HPDE6-E6E7 (cell line): Measurements from ENCODE around the gene HERPUD2.

Source experiments
- DNase-seq: peaks from one replicate; pipeline ENCODE4 v3.0.0; 2011; ENCODE audit warnings: missing footprints; ENCODE audit errors: extremely low spot score

Gene HERPUD2, protein sequence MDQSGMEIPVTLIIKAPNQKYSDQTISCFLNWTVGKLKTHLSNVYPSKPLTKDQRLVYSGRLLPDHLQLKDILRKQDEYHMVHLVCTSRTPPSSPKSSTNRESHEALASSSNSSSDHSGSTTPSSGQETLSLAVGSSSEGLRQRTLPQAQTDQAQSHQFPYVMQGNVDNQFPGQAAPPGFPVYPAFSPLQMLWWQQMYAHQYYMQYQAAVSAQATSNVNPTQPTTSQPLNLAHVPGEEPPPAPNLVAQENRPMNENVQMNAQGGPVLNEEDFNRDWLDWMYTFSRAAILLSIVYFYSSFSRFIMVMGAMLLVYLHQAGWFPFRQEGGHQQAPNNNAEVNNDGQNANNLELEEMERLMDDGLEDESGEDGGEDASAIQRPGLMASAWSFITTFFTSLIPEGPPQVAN

DNA sequence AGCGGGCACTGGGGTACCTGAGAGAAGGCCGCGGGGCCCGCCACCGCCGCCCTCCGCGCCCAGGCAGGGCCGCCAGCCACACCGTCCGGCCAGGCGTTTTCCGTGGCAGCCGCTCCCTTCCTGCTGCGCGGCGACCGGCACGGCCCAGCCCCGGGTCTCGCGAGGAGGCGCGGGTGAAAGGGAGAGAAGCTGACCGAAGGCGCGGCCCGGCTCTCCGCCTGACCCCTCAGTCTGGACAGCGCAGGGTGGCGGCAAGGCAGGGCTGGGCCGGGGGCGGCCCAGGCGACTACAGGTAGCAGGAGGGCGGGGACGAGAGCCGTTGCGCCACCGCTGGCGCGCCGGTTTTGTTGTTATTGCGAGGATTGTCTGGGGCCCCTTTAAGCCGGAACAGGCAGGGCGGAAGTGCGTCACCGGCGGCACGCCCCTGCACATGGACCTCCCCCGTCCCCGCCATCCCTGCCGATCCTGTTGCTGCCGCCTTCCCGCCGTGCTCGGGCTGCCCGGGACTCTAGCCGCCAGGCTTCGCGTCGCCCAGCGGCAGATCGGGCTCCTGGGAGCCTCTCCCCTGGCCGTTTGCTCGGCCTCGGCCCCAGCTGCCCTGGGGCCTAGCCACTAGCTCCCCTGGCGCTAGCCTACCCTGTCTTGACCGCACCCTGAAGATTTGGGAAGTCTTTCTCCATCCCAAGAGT is at the start of gene HERPUD2:
TSS of gene HERPUD2 (minus strand) at position 352 of the 689 bp plus-strand sequence. CDS start 805 bp downstream, outside the sequence.
- peak; percentile 79 for DNase-seq

DNA sequence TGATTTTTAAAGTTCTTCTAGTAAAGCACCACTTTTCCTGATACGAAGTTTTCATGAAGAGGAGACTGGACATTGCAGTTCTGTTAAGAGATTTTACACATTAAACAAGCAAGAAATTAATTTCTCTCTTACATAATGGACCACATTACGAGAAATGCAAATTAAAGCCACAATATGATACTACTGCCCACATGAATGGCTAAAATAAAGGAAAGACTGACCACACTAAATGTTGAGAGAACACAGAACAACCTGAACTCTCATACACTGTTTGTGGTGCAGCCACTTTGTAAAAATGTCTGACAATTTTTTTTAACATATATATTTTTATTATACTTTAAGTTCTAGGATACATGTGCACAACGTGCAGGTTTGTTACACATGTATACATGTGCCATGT is 44.0 kb upstream of the HERPUD2 start:
- no peak for DNase-seq

DNA sequence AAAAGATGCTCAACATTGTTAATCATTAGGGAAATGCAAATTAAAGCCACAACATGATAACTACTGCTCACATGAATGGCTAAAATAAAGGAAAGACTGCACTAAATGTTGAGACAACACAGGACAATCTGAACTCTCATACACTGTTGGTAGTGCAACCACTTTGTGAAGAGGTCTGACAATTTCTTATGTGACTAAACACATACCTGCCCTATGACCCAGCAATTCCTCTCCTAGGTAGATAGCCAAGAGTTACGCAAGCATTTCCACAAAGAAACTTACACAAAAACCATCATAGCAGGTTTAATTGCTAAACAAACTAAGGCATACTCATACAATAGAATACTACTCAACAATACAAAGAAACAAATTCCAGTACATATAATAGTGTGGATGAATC is 41.8 kb upstream of the HERPUD2 start:
- DNase-seq = peak; percentile 49

DNA sequence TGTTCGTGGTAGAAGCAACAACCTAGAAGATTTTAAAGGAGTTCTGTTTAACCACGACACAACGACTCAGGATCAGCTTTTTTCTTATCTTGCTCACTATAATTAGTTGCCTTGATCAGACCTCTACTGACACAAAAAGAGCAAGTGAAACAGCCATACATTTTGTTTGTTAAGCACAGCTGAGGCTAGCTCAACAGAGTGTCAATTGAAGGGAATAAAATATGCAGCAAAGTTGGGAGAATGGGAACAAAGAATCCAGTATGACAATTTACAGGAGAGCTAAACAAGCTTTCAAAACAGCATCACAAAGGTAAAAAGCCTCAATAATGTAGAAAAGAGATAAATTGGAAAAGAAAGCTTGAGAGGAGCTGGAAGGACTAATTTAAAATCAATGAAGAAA is 40.5 kb upstream of the HERPUD2 start:
- no peak for DNase-seq

DNA sequence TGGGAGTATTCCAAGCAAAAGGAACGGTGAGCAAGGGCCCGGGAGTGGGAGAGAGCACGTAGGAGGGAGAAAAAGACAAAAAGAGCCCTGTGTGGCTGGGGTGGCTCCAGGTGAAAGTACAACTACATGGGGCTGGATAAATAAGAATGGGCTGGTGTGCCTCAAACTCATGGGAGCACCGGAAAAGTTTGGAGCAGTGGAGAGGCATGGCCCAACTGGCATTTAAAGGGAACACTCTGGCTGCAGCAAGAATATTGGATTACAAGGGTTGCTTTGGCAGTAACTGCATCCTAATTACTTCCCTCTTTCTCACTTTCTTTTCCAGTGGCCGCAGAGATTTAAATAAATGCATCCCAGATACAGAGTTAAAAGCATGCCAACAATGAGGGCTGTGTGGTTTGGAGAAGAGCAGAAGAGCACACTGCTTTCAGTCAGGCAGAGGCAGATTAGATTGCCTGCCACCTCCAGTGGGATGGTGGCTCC is 39.1 kb upstream of the HERPUD2 start:
- DNase-seq = no peak

DNA sequence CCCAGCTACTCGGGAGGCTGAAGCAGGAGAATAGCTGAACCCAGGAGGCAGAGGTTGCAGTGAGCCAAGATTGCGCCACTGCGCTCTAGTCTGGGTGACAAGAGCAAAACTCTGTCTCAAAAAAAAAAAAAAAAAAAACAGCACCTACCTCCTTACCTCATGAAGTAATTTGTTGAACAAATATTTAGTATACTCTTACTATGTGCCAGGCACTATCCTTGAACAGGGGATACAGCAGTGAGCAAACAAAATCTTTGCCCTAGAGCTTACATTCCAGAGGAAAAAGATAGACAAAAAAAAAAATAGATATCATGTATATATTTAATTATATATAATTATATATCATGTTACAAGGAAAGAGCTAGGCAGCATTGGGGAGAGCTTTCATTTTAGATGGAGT is 36.4 kb upstream of the HERPUD2 start:
- DNase-seq = no peak

DNA sequence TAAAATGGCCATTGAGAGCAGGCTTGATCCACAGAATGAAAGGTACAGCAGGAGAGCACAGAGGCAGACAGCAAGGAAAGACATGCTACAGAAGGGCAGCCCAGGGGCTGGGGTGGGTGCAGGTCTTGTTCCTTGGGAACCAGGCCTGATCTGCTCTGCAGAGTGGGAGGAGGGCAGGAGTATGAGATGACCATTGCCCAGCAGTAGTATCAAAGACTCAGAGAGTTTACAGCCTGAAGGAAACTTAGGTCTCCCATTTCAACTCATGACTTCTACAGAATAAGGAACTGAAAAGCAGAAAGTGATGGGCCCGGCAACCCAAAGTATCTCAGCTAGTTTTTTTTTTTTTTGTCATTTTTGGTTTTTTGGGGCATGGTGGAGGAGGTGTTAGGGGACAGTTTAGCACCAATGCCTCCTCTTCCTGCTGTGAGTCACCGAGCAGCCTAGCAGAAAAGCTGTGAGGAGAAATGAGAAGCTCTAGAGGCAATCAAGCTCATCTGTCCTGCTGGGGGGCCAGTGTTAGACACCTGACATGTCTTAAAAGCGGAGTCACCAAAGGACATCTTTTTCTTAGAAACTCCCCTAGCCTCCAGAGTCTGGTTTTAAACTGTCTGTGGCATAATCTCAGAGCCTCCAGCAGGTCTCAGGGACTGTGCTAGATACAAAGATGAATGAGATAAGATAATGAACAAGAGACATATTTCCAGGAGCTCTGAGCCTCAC is 34.3 kb upstream of the HERPUD2 start:
- no peak for DNase-seq

DNA sequence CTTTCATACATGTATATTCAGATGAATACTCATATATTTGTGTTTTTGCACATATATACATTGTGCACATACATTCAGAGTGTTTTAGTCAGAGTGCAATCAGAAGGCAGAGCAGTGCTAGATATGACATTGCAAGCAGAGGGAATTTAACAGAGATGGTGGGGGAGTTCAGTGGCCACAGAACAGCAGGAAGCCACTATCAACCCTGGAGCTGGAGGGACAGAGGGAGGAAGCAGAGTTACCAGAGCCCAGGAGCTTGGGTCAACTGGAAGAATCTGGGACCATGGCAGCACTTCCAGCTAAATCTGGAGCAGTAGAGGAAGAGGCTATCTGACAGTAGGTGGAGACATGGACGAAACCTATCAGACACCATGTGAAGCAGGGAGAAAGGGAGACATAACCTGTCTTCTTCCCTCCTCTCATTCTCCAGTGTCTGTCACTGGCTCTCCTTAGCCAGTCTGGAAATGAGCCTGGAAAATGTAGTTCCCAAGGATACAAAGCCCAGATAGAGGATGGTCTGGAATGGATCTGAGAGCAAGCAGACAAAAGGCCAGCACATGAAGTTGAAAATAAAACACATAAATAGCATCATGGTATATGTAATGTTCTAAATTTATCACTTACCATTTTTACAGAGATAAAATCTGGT is 33.6 kb upstream of the HERPUD2 start:
- DNase-seq = no peak

DNA sequence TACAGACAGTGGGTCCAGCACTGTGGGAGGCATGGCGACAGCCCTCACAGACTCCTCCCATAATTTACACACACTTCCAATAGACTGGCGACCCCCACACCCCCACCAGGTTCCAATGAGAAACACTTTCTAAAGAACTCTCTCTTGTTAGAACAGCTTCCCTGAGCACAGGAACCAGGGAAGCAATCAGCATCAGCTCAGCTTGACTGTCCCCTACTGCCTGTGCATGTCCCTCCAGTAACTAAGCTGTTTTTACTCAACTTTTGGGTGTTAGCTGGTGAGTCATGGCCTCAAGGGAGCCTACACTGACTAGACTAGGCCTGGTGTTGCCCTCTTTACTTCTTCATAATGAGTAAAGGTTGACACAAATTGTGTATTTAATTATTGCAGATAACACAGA is 32.6 kb upstream of the HERPUD2 start:
- DNase-seq = no peak

DNA sequence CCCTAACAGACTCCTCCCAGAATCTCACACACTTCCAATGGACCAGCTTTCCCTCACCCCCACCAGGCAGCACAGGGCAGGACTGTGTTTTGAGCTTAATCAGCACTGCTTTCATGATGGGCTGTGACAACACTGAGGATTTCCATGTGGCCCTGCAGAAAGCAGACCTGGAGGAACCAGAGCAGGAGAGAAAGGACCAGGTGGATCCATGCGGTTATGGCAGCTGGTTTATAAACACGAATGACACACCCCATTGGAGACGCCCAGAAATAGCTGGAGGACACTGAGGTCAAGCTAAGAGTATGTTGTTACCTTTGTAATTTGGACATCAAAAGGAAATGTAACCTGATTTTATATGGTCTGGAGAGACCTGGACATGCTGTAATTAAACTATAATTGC is 31.7 kb upstream of the HERPUD2 start:
- no peak for DNase-seq

DNA sequence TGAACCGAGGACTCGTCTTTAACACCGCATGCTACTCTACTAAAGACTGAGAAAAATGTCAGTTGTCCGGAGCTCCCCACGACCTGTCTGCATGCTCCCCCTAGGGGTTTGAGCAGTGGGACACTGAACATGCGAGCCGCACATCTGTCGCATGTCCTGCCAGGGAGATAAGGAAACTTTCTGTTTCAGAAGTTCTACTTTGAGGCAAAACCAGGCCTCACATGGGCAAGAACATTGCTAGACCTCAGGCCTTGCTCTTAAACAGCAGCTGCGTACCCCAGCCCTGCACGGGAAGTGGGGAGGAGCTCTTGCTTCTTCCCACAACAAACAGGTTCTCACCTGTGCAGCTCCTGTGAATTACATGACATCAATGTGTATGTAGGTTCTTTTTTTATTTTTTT is 30.3 kb upstream of the HERPUD2 start:
- no peak for DNase-seq

DNA sequence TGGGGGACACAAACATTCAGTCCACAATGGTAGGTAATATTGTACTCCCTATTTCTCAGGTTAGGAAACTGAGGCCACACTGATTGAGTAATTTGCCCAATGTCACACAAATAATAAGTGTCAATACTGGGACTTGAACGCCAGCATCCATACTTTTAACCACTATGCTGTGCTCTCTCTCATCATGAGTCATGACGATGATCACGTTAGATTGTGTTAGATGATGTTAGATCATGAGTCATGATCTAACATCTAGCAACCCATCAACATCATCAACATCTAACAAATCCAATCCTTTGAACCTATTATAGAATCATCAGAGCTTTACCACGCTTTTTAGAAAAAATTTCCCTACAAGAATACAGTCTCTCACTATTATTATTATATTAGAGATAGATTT is 28.1 kb upstream of the HERPUD2 start:
- no peak for DNase-seq

DNA sequence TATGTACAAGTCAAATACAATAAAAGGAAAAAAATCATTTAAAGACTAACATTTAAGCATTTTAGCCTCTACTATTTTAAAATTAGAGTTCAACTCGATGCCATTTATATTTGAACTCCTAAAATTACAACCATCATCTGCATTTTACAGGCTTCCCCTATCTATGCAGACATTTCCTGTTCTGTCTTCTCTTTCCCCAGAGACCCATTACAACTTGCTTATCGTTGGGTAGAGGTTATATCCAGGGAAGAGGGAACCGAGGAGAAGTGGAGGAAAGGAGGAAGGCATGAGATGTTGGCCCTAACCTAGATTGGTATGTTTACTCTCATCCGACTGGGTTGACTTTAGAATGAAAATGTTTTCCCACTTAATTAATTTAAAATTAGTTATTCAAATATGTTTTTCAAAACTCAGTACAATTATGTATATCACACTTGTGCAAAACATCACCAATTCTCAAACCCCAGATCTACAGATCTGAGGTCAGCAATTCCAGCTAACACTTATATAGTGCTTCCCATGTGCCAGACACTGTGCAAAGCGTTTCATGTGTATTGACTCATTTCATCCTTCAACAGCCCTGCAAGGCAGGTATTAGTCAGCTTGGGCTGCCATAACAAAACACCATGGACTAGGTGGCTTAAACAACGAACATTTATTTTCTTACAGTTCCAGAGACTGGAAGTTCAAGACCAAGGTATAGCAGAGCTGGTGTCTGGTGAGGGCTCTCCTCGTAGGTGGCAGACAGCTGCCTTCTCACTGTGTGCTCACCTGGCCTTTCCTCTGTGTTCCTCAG is 27.3 kb upstream of the HERPUD2 start:
- no peak for DNase-seq

DNA sequence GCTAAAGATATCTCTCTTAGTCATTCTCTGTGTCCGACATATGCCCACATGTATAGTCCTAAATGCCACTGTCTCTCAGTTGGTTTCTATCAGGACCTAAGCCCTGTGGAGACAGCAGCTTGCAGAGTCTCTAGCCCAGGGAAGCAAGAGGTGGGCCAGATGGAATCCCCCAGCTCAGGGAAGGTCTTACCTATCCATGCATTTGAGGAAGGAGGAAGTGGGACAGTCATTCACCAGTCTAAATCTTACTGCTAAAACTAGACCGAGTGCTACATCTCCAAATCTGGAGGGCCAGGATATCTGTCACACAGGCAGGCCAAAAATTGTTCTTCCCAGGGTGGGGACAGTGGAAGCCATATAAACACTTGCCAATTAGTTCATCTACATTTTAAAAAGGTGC is 26.4 kb upstream of the HERPUD2 start:
- no peak for DNase-seq

DNA sequence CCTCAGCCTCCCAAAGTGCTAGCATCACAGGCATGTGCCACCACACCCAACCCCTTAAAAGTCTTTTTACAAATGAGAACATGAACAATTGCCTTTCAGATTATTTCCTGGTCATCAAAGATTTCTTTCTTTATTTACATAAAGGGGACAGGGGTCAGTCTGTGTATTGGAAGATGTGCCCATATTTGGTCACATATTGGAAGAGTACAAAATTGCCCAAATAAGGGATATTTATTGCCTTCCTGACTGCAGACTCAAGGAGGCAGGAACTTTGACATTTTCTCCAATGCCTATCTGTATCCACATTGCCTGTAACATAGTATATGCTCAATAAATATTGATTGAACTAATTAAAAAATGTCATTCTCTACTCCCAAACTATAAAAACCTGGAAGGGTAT is 25.9 kb upstream of the HERPUD2 start:
- no peak for DNase-seq

DNA sequence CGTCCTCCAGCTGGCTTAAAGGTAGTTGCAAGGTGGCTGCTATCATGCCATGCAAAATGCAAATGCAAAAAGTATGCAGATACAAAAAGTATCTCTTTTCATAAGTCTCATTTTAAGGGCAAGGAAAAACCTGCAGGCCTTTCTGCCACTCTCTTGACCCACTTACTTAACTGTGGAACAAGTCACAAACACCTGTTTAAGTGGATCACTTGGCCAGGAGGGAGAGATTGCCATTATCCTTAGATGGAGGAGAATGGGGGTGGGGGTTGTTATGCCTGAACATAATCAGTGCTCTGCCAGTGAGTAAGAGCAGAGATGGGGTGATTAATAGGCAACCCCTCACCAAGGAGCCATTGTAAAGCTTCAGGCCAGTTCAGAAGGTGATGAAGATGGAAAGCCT is 25.1 kb upstream of the HERPUD2 start:
- no peak for DNase-seq

DNA sequence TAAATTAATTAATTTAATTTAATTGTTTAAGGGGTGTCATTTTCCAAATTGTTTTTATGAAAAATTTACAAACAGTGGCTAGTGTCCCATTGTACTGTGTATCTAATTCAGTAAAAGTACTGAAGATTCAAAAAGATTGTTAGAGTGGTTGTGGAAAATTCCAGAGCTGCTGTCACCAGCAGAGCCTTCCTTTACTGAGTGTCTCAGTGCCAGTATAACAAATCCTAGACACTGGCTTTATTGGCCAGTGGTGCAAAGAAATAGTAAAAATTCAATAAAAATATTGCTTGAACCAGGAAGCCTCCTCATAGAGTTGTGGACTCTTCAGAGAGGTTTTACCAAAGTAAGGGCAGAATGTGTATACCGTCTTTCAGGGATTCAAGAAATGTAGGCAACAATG is 23.1 kb upstream of the HERPUD2 start:
- no peak for DNase-seq

DNA sequence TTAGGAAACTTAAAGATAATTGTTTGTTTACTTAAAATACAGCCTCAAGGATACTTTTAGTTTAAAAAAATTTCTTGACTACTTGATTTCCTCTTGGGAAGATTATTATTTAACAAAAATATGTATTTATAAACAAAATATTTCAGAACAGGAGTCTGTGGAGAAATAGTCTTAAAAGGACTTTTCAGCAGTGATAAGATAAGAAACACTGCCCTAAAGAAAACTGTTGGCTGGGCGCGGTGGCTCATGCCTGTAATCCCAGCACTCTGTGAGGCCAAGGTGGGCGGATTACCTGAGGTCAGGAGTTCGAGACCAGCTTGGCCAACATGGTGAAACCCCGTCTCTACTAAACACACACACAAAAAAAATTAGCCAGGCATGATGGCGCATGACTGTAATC is 22.6 kb upstream of the HERPUD2 start:
- no peak for DNase-seq

DNA sequence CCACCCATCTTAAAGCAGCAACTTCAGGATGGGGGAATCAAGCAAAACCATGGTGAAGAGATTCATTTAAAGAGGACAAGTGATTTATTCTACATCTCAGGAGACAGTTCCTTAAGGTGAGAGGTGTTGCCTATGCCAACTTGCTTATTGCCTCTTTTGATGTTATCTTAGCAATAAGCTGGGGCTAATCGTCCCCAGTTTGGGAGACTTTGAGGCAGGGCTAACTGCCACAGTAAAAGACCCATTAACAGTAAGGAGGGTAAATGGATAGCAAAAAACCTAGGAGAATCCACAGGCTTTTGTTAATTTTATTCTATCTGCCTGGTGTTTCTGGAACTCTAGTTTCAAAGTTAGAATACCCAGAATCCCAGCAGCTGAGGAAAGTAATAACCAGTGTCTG is 22.1 kb upstream of the HERPUD2 start:
- DNase-seq = no peak

DNA sequence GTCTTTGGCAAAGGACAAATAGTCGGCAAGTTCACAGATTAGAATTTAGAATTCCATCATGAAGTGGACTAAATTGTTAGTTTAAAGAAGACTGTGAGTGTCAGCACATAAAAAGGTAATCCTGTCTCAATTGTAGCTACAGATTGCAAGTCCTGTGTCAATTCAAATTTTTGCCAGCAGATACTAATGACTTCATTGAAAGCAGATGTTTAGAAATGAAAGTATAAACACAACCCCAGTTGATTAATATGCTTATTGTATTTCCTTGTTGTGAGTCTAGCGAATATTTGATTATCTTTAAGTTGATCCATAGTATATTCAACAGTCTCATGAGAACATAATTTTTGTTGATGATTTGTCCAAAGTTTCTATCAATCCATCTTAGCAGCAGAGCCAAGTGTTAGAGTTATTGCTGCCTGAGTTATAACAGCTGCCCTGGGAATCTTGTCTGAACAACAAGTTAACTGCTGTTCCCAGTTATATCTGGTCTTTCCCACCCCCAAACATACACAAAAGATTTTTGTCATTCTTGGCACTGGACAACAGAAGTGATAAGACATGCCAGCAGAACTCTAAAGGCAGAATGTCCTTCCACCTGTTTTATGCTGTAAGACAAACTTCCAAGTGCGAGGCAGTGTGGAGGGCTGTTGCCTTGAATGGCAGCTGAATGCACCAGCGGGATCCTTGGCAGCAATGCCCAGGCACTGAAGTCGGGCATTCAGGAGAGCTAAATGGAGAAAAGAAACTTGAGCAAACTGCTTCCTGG is 21.3 kb upstream of the HERPUD2 start:
- no peak for DNase-seq
